NCI-H1417 treated with DMSO at 0.1 percent for 48 hours (cell line): ENCODE data around the gene INPP4A.

Source experiments
- DNase-seq: peaks from one replicate; lab custom pipeline; 2025; lab: John Stamatoyannopoulos, UW

The INPP4A gene

DNA sequence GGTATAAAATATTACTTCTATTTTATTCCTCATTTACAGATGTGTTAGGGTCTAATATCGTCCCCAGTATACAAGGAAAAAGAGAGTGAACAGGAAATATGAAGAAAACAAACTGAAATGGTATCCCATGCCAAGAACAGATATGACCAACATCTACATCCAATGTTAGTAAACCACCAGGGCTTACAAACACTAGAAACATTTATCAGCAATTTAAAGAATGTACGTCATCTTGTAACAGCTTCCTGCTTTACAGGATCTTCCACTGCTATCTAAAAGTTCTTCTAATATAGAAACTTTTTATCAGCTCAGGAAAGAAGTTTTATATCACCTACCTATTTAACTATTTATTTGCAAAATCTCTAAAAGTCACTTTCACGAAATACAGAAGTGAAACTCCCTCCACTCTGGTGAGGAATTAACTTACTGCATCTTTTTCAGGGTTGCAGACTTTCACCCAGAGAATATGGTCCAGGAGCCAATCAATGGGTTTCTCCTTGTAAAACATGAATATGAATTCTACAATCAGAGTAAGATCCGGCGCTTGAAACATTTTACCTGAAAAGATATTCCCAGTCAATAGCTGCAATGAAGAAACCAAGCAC lies 198.9 kb downstream of the INPP4A start:
- DNase-seq: no peak
